Measurements from ENCODE around the gene LARGE1. TPM values are rescaled to one million over a fixed set of nuclear protein-coding genes. Genes with fewer than 3 reads are reported as not detected.

LARGE1 gene
- total and polyA plus RNA-seq, 2 of the 13 experiments (the other 11 are each of a cell fraction or from before 2014, with no cell fraction given) = 8.4 to 11.0 TPM

DNA sequence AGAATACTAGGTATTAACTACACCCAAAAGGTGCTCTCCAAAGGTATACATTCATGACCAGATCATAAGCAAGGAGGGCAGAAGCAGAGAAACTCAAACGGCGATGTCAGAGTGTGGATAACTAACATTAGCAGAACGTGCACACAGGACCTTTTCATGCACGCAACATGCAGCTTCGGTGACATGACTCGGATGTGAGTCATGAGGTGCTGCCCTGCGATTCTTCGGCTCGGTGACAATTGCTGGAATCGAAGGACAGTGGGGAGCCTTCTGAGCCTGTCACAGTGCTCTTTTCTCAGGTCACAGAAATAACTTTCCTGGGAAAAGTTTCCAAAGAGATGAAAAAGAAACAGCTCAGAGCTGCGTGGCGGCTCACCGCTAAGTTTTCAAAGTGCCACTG lies 443.6 kb downstream of the LARGE1 start (continued):
- TF ChIP-seq TBX3 (IDR thresholded peaks at IDR 0.05; ENCODE audit: borderline replicate concordance) (no peak), ZSCAN22 (CRISPR knock-in tag; IDR thresholded peaks at IDR 0.05) (no peak), SSRP1 (CRISPR knock-in tag; IDR thresholded peaks at IDR 0.05) (no peak), ZNF780A (CRISPR knock-in tag; IDR thresholded peaks at IDR 0.05) (no peak), TGIF2 (CRISPR knock-in tag; IDR thresholded peaks at IDR 0.05) (no peak), ZSCAN20 (CRISPR knock-in tag; IDR thresholded peaks at IDR 0.05; ENCODE audit: borderline replicate concordance) (no peak), ZNF788 (CRISPR knock-in tag; IDR thresholded peaks at IDR 0.05; ENCODE audit: borderline replicate concordance) (no peak), ZNF772 (CRISPR knock-in tag; IDR thresholded peaks at IDR 0.05) (no peak), HNRNPLL (IDR thresholded peaks at IDR 0.05; ENCODE audit: low read depth, low read length, poor library complexity, severe bottlenecking) (no peak), SAFB2 (CRISPR knock-in tag; IDR thresholded peaks at IDR 0.05; ENCODE audit: borderline replicate concordance, low read depth) (no peak), SMARCC2 (IDR thresholded peaks at IDR 0.05) (no peak), SMAD3 (CRISPR knock-in tag; IDR thresholded peaks at IDR 0.05) (no peak), ZNF713 (CRISPR knock-in tag; IDR thresholded peaks at IDR 0.05) (no peak), ZNF24 (IDR thresholded peaks at IDR 0.05) (no peak), SALL2 (CRISPR knock-in tag; IDR thresholded peaks at IDR 0.05) (no peak)
- TF ChIP-seq, protein P1, sequence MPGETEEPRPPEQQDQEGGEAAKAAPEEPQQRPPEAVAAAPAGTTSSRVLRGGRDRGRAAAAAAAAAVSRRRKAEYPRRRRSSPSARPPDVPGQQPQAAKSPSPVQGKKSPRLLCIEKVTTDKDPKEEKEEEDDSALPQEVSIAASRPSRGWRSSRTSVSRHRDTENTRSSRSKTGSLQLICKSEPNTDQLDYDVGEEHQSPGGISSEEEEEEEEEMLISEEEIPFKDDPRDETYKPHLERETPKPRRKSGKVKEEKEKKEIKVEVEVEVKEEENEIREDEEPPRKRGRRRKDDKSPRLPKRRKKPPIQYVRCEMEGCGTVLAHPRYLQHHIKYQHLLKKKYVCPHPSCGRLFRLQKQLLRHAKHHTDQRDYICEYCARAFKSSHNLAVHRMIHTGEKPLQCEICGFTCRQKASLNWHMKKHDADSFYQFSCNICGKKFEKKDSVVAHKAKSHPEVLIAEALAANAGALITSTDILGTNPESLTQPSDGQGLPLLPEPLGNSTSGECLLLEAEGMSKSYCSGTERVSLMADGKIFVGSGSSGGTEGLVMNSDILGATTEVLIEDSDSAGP (CRISPR knock-in tag; IDR thresholded peaks at IDR 0.05; ENCODE audit: borderline replicate concordance) = no peak
- TF ChIP-seq, protein P2, sequence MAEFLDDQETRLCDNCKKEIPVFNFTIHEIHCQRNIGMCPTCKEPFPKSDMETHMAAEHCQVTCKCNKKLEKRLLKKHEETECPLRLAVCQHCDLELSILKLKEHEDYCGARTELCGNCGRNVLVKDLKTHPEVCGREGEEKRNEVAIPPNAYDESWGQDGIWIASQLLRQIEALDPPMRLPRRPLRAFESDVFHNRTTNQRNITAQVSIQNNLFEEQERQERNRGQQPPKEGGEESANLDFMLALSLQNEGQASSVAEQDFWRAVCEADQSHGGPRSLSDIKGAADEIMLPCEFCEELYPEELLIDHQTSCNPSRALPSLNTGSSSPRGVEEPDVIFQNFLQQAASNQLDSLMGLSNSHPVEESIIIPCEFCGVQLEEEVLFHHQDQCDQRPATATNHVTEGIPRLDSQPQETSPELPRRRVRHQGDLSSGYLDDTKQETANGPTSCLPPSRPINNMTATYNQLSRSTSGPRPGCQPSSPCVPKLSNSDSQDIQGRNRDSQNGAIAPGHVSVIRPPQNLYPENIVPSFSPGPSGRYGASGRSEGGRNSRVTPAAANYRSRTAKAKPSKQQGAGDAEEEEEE (CRISPR knock-in tag; IDR thresholded peaks at IDR 0.05; ENCODE audit: borderline replicate concordance) = no peak
- TF ChIP-seq, protein P3, sequence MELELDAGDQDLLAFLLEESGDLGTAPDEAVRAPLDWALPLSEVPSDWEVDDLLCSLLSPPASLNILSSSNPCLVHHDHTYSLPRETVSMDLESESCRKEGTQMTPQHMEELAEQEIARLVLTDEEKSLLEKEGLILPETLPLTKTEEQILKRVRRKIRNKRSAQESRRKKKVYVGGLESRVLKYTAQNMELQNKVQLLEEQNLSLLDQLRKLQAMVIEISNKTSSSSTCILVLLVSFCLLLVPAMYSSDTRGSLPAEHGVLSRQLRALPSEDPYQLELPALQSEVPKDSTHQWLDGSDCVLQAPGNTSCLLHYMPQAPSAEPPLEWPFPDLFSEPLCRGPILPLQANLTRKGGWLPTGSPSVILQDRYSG (CRISPR knock-in tag; IDR thresholded peaks at IDR 0.05) = no peak
- TF ChIP-seq, protein P4, sequence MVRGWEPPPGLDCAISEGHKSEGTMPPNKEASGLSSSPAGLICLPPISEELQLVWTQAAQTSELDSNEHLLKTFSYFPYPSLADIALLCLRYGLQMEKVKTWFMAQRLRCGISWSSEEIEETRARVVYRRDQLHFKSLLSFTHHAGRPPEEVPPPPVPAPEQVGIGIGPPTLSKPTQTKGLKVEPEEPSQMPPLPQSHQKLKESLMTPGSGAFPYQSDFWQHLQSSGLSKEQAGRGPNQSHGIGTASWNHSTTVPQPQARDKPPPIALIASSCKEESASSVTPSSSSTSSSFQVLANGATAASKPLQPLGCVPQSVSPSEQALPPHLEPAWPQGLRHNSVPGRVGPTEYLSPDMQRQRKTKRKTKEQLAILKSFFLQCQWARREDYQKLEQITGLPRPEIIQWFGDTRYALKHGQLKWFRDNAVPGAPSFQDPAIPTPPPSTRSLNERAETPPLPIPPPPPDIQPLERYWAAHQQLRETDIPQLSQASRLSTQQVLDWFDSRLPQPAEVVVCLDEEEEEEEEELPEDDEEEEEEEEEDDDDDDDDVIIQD (CRISPR knock-in tag; IDR thresholded peaks at IDR 0.05; ENCODE audit: low read depth) = peak; percentile 55; the same call in 1 of the 2 replicates
- TF ChIP-seq, protein P5, sequence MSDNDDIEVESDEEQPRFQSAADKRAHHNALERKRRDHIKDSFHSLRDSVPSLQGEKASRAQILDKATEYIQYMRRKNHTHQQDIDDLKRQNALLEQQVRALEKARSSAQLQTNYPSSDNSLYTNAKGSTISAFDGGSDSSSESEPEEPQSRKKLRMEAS (IDR thresholded peaks at IDR 0.05) = peak; percentile 26; the same call in 1 of the 2 replicates
- TF ChIP-seq, protein P6, sequence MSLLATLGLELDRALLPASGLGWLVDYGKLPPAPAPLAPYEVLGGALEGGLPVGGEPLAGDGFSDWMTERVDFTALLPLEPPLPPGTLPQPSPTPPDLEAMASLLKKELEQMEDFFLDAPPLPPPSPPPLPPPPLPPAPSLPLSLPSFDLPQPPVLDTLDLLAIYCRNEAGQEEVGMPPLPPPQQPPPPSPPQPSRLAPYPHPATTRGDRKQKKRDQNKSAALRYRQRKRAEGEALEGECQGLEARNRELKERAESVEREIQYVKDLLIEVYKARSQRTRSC (CRISPR knock-in tag; IDR thresholded peaks at IDR 0.05; ENCODE audit: low read depth) = no peak
